ENCODE measurements around the gene KCNQ1OT1. TPM values are rescaled to one million over a fixed set of nuclear protein-coding genes. Genes with fewer than 3 reads are reported as not detected.

Gene KCNQ1OT1
- total and polyA plus RNA-seq, 12 donors = 0.15 to 10.6 (median 1.1) TPM

- no peaks in the 10 kb centered on the region for H3K9me3 ChIP-seq (replicated peaks in 1 of 3)
- no peak overlapping the region for H3K4me3 ChIP-seq
- H3K4me1 ChIP-seq (replicated peaks in 1 of 2) = peaks cover 9 to 12% of the 10 kb centered on the region in 2 donors
- no peaks in the 10 kb centered on the region for H3K27me3 ChIP-seq
- no peak for DNase-seq
- TF ChIP-seq CTCF (IDR thresholded peaks at IDR 0.05) (no peak), POLR2A (IDR thresholded peaks at IDR 0.05) (no peak)
- WGBS, 4 donors = 89 to 95% (median 92%) methylated on average over 19 to 32 of the region's 32 CpGs
- intact Hi-C loops (cut with DNase I) = no loop called here
- H3K27ac ChIP-seq = no peak overlapping the region
- no peaks in the 10 kb centered on the region for H3K36me3 ChIP-seq (replicated peaks in 1 of 2)
Measured at GRCh38 chr11:2732261-2732939, 32.6 kb upstream of the KCNQ1OT1 start.

GRCh38 chr11:2731130-2732125, 31.6 kb upstream of the KCNQ1OT1 start:
- no peak overlapping the region for H3K27ac ChIP-seq
- no peak for DNase-seq
- no peaks in the 10 kb centered on the region for H3K27me3 ChIP-seq
- H3K36me3 ChIP-seq (replicated peaks in 1 of 2) = no peaks in the 10 kb centered on the region
- no peaks in the 10 kb centered on the region for H3K9me3 ChIP-seq (replicated peaks in 1 of 3)
- H3K4me1 ChIP-seq (replicated peaks in 1 of 2) = peaks cover 0 to 3% of the 10 kb centered on the region in 2 donors
- intact Hi-C loops (cut with DNase I) = no loop called here
- H3K4me3 ChIP-seq = no peak overlapping the region
- no peak for TF ChIP-seq POLR2A (IDR thresholded peaks at IDR 0.05)
- WGBS, 4 donors = 85 to 93% (median 89%) methylated on average over 5 to 28 of the region's 28 CpGs

GRCh38 chr11:2730272-2731129, 30.7 kb upstream of the KCNQ1OT1 start:
- Histone ChIP-seq H3K36me3 (replicated peaks in 1 of 2) (no peaks in the 10 kb centered on the region), H3K27ac (peak overlapping the region in 1 of 5 donors; percentile 40), H3K9me3 (replicated peaks in 1 of 3) (no peaks in the 10 kb centered on the region), H3K4me3 (no peak overlapping the region), H3K4me1 (replicated peaks in 1 of 2) (no peaks in the 10 kb centered on the region), H3K27me3 (no peaks in the 10 kb centered on the region)
- WGBS, 4 donors = 75 to 81% (median 79%) methylated on average over 15 to 16 of the region's 16 CpGs
- DNase-seq = no peak
- intact Hi-C loops (cut with DNase I) = no loop called here
- TF ChIP-seq CTCF (IDR thresholded peaks at IDR 0.05) (no peak), POLR2A (IDR thresholded peaks at IDR 0.05) (no peak)

- no peaks in the 10 kb centered on the region for H3K9me3 ChIP-seq (replicated peaks in 1 of 3)
- DNase-seq = no peak
- H3K36me3 ChIP-seq (replicated peaks in 1 of 2) = no peaks in the 10 kb centered on the region
- H3K4me1 ChIP-seq (replicated peaks in 1 of 2) = no peaks in the 10 kb centered on the region
- intact Hi-C loops (cut with DNase I) = no loop called here
- TF ChIP-seq POLR2A (IDR thresholded peaks at IDR 0.05) = no peak
- no peak for TF ChIP-seq CTCF (IDR thresholded peaks at IDR 0.05)
- H3K27me3 ChIP-seq = no peaks in the 10 kb centered on the region
- H3K27ac ChIP-seq = peak overlapping the region in 1 of 5 donors; percentile 40
- H3K4me3 ChIP-seq = no peak overlapping the region
- 91 to 97% (median 94%) methylated on average over 8 to 9 of the region's 9 CpGs for WGBS, 4 donors
Measured at GRCh38 chr11:2729841-2730240, 30.0 kb upstream of the KCNQ1OT1 start.

All from adrenal gland (tissue), 12 donors.